ENCODE data around the gene PRKCD. TPM values are rescaled to one million over a fixed set of nuclear protein-coding genes. Genes with fewer than 3 reads are reported as not detected.

PRKCD gene
- total and polyA plus RNA-seq, 2 donors: 5.2 to 23.8 TPM

DNA sequence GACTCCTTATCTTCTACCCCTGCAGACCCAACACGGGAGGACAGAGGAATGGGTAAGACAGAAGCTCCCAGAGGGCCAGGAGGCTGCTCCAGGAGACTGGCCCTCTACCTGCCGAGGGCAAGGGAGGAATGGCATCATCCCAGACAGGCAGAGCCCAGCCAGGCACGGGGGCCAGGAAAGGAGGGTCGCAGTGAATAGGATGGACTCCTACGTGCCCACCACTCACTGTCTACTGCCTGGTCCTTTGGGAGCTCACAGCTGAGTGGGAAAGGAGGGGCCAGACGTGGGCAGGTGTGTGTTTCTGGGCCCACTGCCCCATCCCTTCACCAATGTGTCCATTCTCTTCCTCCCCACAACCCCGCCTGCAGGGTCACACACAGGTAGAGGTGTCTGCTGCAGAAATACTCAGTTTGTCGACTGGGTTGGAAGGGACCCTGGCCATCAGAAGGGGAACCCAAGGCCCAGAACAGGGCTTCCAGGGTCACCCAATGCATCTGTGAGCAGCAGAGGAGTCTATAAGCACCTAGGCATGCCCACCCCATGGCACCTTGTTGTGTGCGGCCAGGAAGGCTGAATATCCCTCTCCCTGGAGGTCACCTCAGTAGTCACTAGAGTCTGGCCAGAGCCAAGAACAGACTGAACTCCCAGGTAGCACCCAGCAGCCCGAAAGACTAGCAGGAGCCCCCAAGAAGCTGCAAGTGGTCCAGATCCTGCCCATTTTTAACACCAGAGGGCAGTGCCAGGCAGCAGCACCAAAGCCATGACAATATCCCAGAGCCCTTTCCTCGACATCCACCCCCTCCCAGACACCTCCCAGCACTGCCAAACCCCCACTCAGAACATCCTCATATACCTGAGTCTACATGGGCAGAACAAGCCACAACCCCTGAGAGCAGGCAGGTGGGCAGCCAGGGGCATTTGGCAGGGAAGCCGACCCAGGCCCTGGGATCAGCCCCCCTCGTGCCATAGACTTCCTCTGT lies 70.8 kb downstream of the PRKCD start:
- Histone ChIP-seq H3K4me1 (ENCODE audit: insufficient read depth) (peaks cover 4% of the 10 kb centered on the region), H3K27ac (ENCODE audit: low read depth) (no peak overlapping the region)
- 85% methylated on average over 13 of the region's 13 CpGs for WGBS

DNA sequence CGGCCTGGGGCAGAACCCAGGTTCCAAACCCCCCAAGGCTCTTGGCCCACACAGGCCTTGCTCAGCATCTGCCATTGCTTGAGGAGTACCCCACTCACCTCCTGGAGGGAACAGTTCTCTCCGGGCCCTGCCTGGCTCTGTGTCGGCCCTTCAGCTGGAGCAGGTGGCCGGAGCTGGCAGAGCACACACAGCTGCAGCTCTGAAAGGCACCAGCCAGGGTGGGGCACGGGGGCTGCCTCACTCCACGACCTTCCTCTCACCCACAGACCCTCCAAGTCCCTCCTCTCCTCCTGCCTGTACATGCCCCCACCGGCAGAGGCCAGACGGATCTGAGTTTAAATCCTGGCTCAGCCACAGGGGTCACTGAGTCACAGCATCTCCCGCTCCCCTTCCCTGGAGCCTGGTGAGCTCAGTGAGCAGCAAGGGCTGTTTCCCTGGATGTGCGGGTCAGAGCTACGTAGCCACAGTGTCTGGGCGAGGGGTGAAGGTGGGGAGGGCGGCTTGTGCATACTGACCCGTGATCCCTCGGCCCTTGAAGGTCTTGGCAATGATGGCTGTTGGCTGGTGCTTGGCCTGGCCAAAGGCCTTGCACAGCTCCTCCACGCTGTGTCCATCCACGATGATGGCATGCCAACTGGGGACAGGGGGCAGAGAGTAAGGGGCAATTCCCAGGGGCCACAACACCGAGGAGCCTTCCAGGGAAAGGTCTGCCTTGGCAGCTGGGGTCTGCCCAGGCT lies 71.8 kb downstream of the PRKCD start:
- 77% methylated on average over 18 of the region's 18 CpGs for WGBS
- no peak overlapping the region for H3K27ac ChIP-seq (ENCODE audit: low read depth)
- H3K36me3 ChIP-seq (ENCODE audit: insufficient read depth): peaks cover 5% of the 10 kb centered on the region
- H3K4me3 ChIP-seq (ENCODE audit: low read depth, low read length): no peak overlapping the region
- peaks cover 4% of the 10 kb centered on the region for H3K4me1 ChIP-seq (ENCODE audit: insufficient read depth)
- no peak for DNase-seq (ENCODE audit: extremely low spot score)

More for the DNA sequence above, 70.8 kb downstream of the PRKCD start:
- no peak for DNase-seq (ENCODE audit: extremely low spot score)
- Histone ChIP-seq H3K36me3 (ENCODE audit: insufficient read depth) (peaks cover 5% of the 10 kb centered on the region), H3K4me3 (ENCODE audit: low read depth, low read length) (no peak overlapping the region)

- H3K27ac ChIP-seq (ENCODE audit: low read depth): no peak overlapping the region
- peaks cover 3% of the 10 kb centered on the region for H3K36me3 ChIP-seq (ENCODE audit: insufficient read depth)
- H3K4me3 ChIP-seq (ENCODE audit: low read depth, low read length): no peak overlapping the region
- WGBS: 81% methylated on average over 15 of the region's 15 CpGs
- no peak for DNase-seq (ENCODE audit: extremely low spot score)
- H3K4me1 ChIP-seq (ENCODE audit: insufficient read depth): peaks cover 4% of the 10 kb centered on the region
Observed at GRCh38 chr3:53234130-53234840, 73.3 kb downstream of the PRKCD start.

- Histone ChIP-seq H3K27ac (ENCODE audit: low read depth) (no peak overlapping the region), H3K36me3 (ENCODE audit: insufficient read depth) (peaks cover 3% of the 10 kb centered on the region), H3K4me3 (ENCODE audit: low read depth, low read length) (no peak overlapping the region), H3K4me1 (ENCODE audit: insufficient read depth) (peaks cover 4% of the 10 kb centered on the region)
- no peak for DNase-seq (ENCODE audit: extremely low spot score)
- 90% methylated on average over 10 of the region's 10 CpGs for WGBS
Observed at GRCh38 chr3:53234841-53235232, 73.8 kb downstream of the PRKCD start.

DNA sequence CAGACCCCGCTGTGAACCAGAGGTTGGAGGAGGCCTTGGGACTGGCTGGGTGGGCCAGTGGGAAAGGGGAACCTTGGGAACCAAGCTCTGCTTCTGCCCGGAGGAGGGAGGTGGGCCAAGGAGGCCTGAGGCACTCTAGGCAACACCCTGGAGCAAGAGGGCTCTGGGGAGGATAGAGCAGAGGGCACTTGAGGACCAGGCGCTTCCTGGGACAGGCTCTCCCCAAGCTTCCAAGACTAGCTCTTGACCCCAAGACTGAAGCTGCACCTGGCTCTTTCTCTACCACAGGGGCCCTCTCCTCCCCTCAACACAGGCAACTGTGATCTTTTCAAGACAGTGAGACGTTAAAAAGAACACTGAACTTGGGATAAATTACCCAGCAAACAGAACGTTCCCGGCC lies 74.5 kb downstream of the PRKCD start:
- Histone ChIP-seq H3K27ac (ENCODE audit: low read depth) (no peak overlapping the region), H3K36me3 (ENCODE audit: insufficient read depth) (peaks cover 9% of the 10 kb centered on the region), H3K4me3 (ENCODE audit: low read depth, low read length) (no peak overlapping the region), H3K4me1 (ENCODE audit: insufficient read depth) (peaks cover 4% of the 10 kb centered on the region)
- 83% methylated on average over 6 of the region's 6 CpGs for WGBS
- DNase-seq (ENCODE audit: extremely low spot score): no peak

DNA sequence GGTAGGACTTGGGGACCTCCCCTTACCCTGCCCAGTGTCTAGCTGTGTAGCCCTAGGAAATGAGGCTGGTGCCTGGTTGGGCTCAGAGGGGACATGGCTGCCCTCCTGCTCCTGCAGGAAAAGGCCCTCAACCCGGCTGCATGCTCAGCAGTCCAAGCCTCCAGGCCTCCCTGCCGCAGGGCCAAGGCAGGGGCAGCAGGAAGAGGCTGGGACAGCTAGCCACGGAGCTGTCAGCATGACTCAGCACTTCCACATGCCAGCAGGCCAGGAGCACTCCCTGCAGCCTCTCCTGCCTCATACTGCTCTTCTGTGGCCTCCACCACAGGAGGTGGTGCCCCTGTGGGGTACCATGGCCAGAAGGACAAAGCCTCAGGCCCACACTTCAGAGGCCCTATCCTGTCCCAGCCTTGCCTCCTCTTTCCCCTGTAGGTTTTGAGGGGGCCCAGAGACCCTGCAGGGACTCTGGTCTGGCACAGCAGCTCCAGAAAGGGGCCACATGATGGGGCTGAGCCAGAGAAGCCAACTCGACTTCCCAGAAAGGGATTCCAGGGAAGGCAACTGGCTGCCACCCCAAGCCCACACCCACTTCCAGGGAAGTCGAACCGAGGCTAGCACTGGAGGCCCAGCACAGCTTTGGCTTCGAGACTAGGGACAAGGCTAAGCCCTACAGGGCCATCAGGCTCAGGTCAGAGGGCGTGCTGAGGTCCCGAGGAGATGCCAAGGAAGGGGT lies 75.3 kb downstream of the PRKCD start:
- peaks cover 4% of the 10 kb centered on the region for H3K4me1 ChIP-seq (ENCODE audit: insufficient read depth)
- H3K4me3 ChIP-seq (ENCODE audit: low read depth, low read length): no peak overlapping the region
- WGBS: 54% methylated on average over 9 of the region's 9 CpGs
- no peak for DNase-seq (ENCODE audit: extremely low spot score)
- no peak overlapping the region for H3K27ac ChIP-seq (ENCODE audit: low read depth)
- peaks cover 9% of the 10 kb centered on the region for H3K36me3 ChIP-seq (ENCODE audit: insufficient read depth)

DNA sequence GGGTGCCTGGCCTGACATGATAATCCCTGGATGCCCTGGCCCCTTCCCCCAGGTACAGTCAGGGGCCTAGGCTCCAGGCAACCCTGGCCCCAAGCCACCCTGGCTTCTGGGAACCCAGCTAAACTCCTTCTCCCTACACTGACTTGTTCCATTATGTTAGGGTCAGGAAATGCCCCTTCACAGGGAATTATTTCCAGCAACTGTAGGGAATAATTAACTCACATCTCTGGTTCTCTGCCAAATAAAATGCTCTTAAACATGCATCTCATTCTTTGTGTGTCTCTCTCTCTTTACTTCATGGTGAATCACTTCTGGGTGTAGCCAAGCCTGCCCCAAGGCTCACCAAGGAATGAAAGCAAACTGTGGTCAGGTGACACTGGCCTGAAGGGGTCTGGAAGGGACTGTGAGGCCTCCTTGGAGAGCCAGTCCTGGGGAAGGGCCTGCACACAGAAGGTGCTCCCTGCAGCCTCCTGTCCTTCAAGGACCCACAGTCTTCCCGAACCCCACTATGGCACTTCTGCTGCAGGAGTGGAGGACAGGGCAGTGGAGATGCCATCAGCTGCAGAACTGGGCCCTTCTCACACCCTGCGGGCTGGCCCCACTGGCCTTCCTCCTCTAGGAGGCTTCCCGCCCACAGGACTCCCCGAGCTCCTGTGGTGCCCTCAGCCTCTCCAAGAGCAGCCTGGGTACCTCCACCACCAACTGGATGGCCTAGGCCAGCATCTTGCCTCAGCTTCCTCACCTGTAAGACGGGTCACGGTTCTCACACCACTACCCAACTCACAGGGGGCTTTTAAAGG lies 77.2 kb downstream of the PRKCD start:
- WGBS: 88% methylated on average over 6 of the region's 6 CpGs
- H3K4me3 ChIP-seq (ENCODE audit: low read depth, low read length): no peak overlapping the region
- DNase-seq (ENCODE audit: extremely low spot score): peak; percentile 80
- H3K4me1 ChIP-seq (ENCODE audit: insufficient read depth): peaks cover 4% of the 10 kb centered on the region
- H3K36me3 ChIP-seq (ENCODE audit: insufficient read depth): peaks cover 9% of the 10 kb centered on the region
- H3K27ac ChIP-seq (ENCODE audit: low read depth): peak overlapping the region; percentile 31

DNA sequence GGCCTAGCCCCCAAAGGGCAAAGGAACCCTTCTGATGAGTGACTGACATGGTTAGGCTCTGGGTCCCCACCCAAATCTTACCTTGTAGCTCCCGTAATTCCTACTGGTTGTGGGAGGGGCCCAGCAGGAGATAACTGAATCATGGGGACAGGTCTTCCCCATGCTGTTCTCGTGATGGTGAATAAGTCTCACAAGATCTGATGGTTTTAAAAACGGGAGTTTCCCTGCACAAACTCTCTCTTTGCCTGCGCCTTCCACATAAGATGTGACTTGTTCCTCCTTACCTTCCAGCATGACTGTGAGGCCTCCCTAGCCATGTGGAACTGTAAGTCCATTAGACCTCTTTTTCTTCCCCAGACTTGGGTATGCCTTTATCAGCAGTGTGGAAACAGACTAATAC lies 77.9 kb downstream of the PRKCD start:
- no peak overlapping the region for H3K27ac ChIP-seq (ENCODE audit: low read depth)
- DNase-seq (ENCODE audit: extremely low spot score): no peak
- WGBS: 91% methylated on average over 4 of the region's 4 CpGs
- H3K4me3 ChIP-seq (ENCODE audit: low read depth, low read length): no peak overlapping the region
- H3K4me1 ChIP-seq (ENCODE audit: insufficient read depth): peaks cover 4% of the 10 kb centered on the region
- peaks cover 7% of the 10 kb centered on the region for H3K36me3 ChIP-seq (ENCODE audit: insufficient read depth)

- Histone ChIP-seq H3K27ac (ENCODE audit: low read depth) (no peak overlapping the region), H3K36me3 (ENCODE audit: insufficient read depth) (peaks cover 6% of the 10 kb centered on the region)
Observed at GRCh38 chr3:53239800-53240199, 78.8 kb downstream of the PRKCD start.

DNA sequence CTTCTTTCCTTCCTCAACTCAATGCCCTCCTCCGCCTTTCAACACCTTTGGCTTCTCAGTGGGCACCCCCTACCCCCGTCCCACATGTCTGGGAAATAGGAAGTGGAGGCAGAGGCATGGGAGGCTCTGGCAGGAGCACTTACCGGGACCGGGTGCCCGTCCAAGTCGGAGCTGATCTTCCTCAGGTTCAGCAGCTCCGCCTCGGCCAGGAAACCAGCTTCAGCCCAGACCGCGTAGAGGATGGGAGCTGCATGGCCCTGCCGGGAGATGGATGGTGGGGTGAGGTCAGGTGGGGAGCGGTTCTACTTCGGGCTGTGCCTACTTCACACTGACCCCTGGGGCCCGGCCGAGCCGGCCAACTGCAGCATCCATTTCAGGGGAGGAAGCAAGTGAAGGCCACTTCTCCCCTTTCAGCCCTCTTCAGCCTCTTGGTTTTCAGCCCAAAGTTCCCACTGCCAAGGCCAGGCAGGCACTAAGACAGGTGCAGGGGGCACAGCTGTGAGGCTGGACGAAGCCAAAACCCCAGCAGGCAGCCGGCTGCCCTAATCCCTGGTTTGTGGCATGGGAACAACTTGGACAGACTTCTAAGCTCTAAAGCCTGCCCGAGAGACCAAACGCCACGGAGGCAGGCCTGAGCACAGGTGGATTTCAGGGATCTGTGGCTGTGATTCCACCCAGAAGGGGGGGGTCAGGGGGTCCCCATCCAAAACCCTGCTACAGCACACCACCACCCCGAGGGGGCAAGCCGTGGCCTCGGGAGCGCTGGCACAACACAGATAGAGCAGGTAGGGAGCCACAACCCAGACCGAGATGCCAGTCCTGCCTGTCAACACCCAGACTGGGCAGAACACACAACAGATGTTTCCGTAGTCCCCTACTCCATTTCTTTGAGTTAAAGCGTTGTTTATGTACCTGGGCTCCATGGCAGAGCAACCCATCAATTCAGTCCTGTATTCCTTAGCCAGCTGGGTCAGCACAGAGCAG lies 80.3 kb downstream of the PRKCD start:
- Histone ChIP-seq H3K36me3 (ENCODE audit: insufficient read depth) (peaks cover 6% of the 10 kb centered on the region), H3K4me3 (ENCODE audit: low read depth, low read length) (no peak overlapping the region), H3K4me1 (ENCODE audit: insufficient read depth) (peaks cover 3% of the 10 kb centered on the region), H3K27ac (ENCODE audit: low read depth) (no peak overlapping the region)
- 89% methylated on average over 28 of the region's 28 CpGs for WGBS
- DNase-seq (ENCODE audit: extremely low spot score): no peak

More at GRCh38 chr3:53239800-53240199, 78.8 kb downstream of the PRKCD start:
- no peak overlapping the region for H3K4me3 ChIP-seq (ENCODE audit: low read depth, low read length)
- 90% methylated on average over 5 of the region's 5 CpGs for WGBS
- DNase-seq (ENCODE audit: extremely low spot score): no peak
- peaks cover 4% of the 10 kb centered on the region for H3K4me1 ChIP-seq (ENCODE audit: insufficient read depth)

DNA sequence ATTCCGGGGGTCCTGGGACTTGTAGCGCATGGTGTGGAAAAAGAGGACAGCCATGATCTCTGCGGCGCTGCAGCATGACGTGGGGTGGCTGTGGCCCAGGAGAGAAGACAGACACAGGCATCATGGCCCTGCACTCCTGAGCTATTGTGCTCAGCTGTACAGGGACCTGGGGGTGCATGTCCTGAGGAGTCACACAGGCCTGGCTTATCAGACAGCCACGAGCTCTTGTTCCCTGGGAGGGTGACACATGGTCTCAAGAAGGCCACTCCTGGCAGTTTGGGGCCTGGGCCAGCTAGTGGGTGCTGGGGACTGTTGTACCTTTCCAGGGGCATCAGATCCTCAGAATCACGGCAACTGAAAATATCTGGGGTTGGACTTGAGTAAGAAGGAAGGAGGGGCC lies 81.1 kb downstream of the PRKCD start:
- WGBS: 94% methylated on average over 7 of the region's 7 CpGs
- DNase-seq (ENCODE audit: extremely low spot score): no peak
- no peaks in the 10 kb centered on the region for H3K4me1 ChIP-seq (ENCODE audit: insufficient read depth)
- H3K27ac ChIP-seq (ENCODE audit: low read depth): no peak overlapping the region
- H3K4me3 ChIP-seq (ENCODE audit: low read depth, low read length): no peak overlapping the region
- peaks cover 6% of the 10 kb centered on the region for H3K36me3 ChIP-seq (ENCODE audit: insufficient read depth)

Measured in urinary bladder (tissue), 4 donors.